ENCODE measurements around the gene VENTX.
"Not testable (repeated sequence)": the region's sequence is repeated elsewhere in the genome, so short reads cannot be mapped to it uniquely, and the experiment has no call there.

Gene VENTX

GRCh38 chr10:133214468-133215410 is 22.9 kb upstream of the VENTX start:
- DNase-seq (ENCODE audit: extremely low read depth in 1 of 2, low read depth in 1 of 2): no peak

- no peak for DNase-seq (ENCODE audit: extremely low read depth in 1 of 2, low read depth in 1 of 2)
Measured at GRCh38 chr10:133215586-133215985, 22.1 kb upstream of the VENTX start.

- no peak for DNase-seq (ENCODE audit: extremely low read depth in 1 of 2, low read depth in 1 of 2)
Measured at GRCh38 chr10:133216776-133217175, 20.9 kb upstream of the VENTX start.

GRCh38 chr10:133217800-133218589 is 19.7 kb upstream of the VENTX start:
- DNase-seq (ENCODE audit: extremely low read depth in 1 of 2, low read depth in 1 of 2): no peak

- DNase-seq (ENCODE audit: extremely low read depth in 1 of 2, low read depth in 1 of 2): no peak
Measured at GRCh38 chr10:133218891-133219290, 18.8 kb upstream of the VENTX start.

- no peak for DNase-seq (ENCODE audit: extremely low read depth in 1 of 2, low read depth in 1 of 2)
Measured at GRCh38 chr10:133219782-133220181, 17.9 kb upstream of the VENTX start.

GRCh38 chr10:133221331-133221730 is 16.3 kb upstream of the VENTX start:
- DNase-seq (ENCODE audit: extremely low read depth in 1 of 2, low read depth in 1 of 2): no peak

- DNase-seq (ENCODE audit: extremely low read depth in 1 of 2, low read depth in 1 of 2): not testable (repeated sequence)
Measured at GRCh38 chr10:133221756-133222155, 15.9 kb upstream of the VENTX start.

GRCh38 chr10:133224076-133224475 is 13.6 kb upstream of the VENTX start:
- DNase-seq (ENCODE audit: extremely low read depth in 1 of 2, low read depth in 1 of 2): no peak

- no peak for DNase-seq (ENCODE audit: extremely low read depth in 1 of 2, low read depth in 1 of 2)
Measured at GRCh38 chr10:133224756-133225372, 12.8 kb upstream of the VENTX start.

- DNase-seq (ENCODE audit: extremely low read depth in 1 of 2, low read depth in 1 of 2): no peak
Measured at GRCh38 chr10:133225707-133226191, 11.9 kb upstream of the VENTX start.

GRCh38 chr10:133226251-133226808 is 11.3 kb upstream of the VENTX start:
- DNase-seq (ENCODE audit: extremely low read depth in 1 of 2, low read depth in 1 of 2): no peak

- DNase-seq (ENCODE audit: extremely low read depth in 1 of 2, low read depth in 1 of 2): no peak
Measured at GRCh38 chr10:133227256-133227655, 10.4 kb upstream of the VENTX start.

- no peak for DNase-seq (ENCODE audit: extremely low read depth in 1 of 2, low read depth in 1 of 2)
Measured at GRCh38 chr10:133229265-133230043, 8.2 kb upstream of the VENTX start.

- no peak for DNase-seq (ENCODE audit: extremely low read depth in 1 of 2, low read depth in 1 of 2)
Measured at GRCh38 chr10:133230044-133230361, 7.7 kb upstream of the VENTX start, which contains the start of gene UTF1. Gene UTF1, plus strand, starts transcription at chr10:133230217. Its CDS starts 72 bp downstream, at chr10:133230289.

GRCh38 chr10:133230387-133231195 is 7.1 kb upstream of the VENTX start:
- no peak for DNase-seq (ENCODE audit: extremely low read depth in 1 of 2, low read depth in 1 of 2)

- no peak for DNase-seq (ENCODE audit: extremely low read depth in 1 of 2, low read depth in 1 of 2)
Measured at GRCh38 chr10:133231244-133231945, 6.3 kb upstream of the VENTX start.

GRCh38 chr10:133231946-133232574 is 5.6 kb upstream of the VENTX start:
- DNase-seq (ENCODE audit: extremely low read depth in 1 of 2, low read depth in 1 of 2): no peak
